NCI-H69 (cell line): Measurements from ENCODE around the gene TRABD2B.

Source experiments
- DNase-seq: peaks from one replicate; lab custom pipeline; 2025; lab: John Stamatoyannopoulos, UW

The TRABD2B gene

GRCh38 chr1:47992720-47993415 lies 4.3 kb downstream of the TRABD2B start:
- DNase-seq = peak; percentile 78

- DNase-seq = no peak
Observed at GRCh38 chr1:47991673-47992072, 5.5 kb downstream of the TRABD2B start.

GRCh38 chr1:47991187-47991586 lies 6.0 kb downstream of the TRABD2B start:
- no peak for DNase-seq

- DNase-seq = peak; percentile 5
Observed at GRCh38 chr1:47990286-47990685, 6.9 kb downstream of the TRABD2B start.

GRCh38 chr1:47987601-47988000 lies 9.6 kb downstream of the TRABD2B start:
- DNase-seq = no peak

- peak; percentile 42 for DNase-seq
Observed at GRCh38 chr1:47986761-47987200, 10.4 kb downstream of the TRABD2B start.

GRCh38 chr1:47985018-47985417 lies 12.2 kb downstream of the TRABD2B start:
- DNase-seq = no peak

- no peak for DNase-seq
Observed at GRCh38 chr1:47984175-47984789, 12.9 kb downstream of the TRABD2B start.

- DNase-seq = no peak
Observed at GRCh38 chr1:47983691-47984090, 13.5 kb downstream of the TRABD2B start.

- DNase-seq = no peak
Observed at GRCh38 chr1:47981667-47982350, 15.4 kb downstream of the TRABD2B start.

- DNase-seq = no peak
Observed at GRCh38 chr1:47980501-47980900, 16.7 kb downstream of the TRABD2B start.

GRCh38 chr1:47979724-47980123 lies 17.5 kb downstream of the TRABD2B start:
- DNase-seq = no peak

GRCh38 chr1:47978486-47978885 lies 18.7 kb downstream of the TRABD2B start:
- no peak for DNase-seq

- no peak for DNase-seq
Observed at GRCh38 chr1:47976728-47977127, 20.5 kb downstream of the TRABD2B start.

- DNase-seq = no peak
Observed at GRCh38 chr1:47976267-47976666, 20.9 kb downstream of the TRABD2B start.

- DNase-seq = no peak
Observed at GRCh38 chr1:47975302-47975921, 21.8 kb downstream of the TRABD2B start.

- DNase-seq = no peak
Observed at GRCh38 chr1:47972864-47973432, 24.2 kb downstream of the TRABD2B start.

- DNase-seq = no peak
Observed at GRCh38 chr1:47971385-47972160, 25.6 kb downstream of the TRABD2B start.

- DNase-seq = no peak
Observed at GRCh38 chr1:47970882-47971281, 26.3 kb downstream of the TRABD2B start.

- no peak for DNase-seq
Observed at GRCh38 chr1:47969478-47969877, 27.7 kb downstream of the TRABD2B start.

GRCh38 chr1:47968556-47968888 lies 28.7 kb downstream of the TRABD2B start:
- DNase-seq = no peak
